Stimulated activated CD8-positive, alpha-beta memory T cell treated with anti-CD3 and anti-CD28 coated beads, Interleukin-12 subunit alpha, Interleukin-12 subunit beta, amount 100 ng/mL, for 1 hour (primary cell): ENCODE measurements around the gene KRT25.
"Not testable (repeated sequence)": the region's sequence is repeated elsewhere in the genome, so short reads cannot be mapped to it uniquely, and the experiment has no call there.

Experiments
- DNase-seq: peaks from one replicate; pipeline ENCODE4 v3.0.0-alpha.2; 2020; ENCODE audit warnings: low read depth

The KRT25 gene

GRCh38 chr17:40753804-40754203 is 1.3 kb downstream of the KRT25 start:
- DNase-seq = no peak

GRCh38 chr17:40751065-40751464 is 4.1 kb downstream of the KRT25 start:
- no peak for DNase-seq

- no peak for DNase-seq
Observed at GRCh38 chr17:40750391-40750790, 4.7 kb downstream of the KRT25 start.

- not testable (repeated sequence) for DNase-seq
Observed at GRCh38 chr17:40748666-40749065, 6.5 kb downstream of the KRT25 start.

- DNase-seq = no peak
Observed at GRCh38 chr17:40738553-40738952, 16.6 kb downstream of the KRT25 start.

- DNase-seq = no peak
Observed at GRCh38 chr17:40735016-40735415, 20.1 kb downstream of the KRT25 start.

GRCh38 chr17:40734018-40734417 is 21.1 kb downstream of the KRT25 start:
- no peak for DNase-seq

GRCh38 chr17:40730970-40731369 is 24.2 kb downstream of the KRT25 start:
- DNase-seq = no peak

GRCh38 chr17:40727447-40728231 is 27.5 kb downstream of the KRT25 start:
- DNase-seq = no peak

GRCh38 chr17:40726919-40727318 is 28.2 kb downstream of the KRT25 start:
- no peak for DNase-seq

- no peak for DNase-seq
Observed at GRCh38 chr17:40724656-40725055, 30.5 kb downstream of the KRT25 start.

- DNase-seq = no peak
Observed at GRCh38 chr17:40722241-40722640, 32.9 kb downstream of the KRT25 start.

GRCh38 chr17:40720899-40721298 is 34.2 kb downstream of the KRT25 start:
- no peak for DNase-seq

GRCh38 chr17:40718930-40719329 is 36.2 kb downstream of the KRT25 start:
- DNase-seq = no peak

- no peak for DNase-seq
Observed at GRCh38 chr17:40717776-40718175, 37.4 kb downstream of the KRT25 start.

- no peak for DNase-seq
Observed at GRCh38 chr17:40714473-40714872, 40.7 kb downstream of the KRT25 start.

- no peak for DNase-seq
Observed at GRCh38 chr17:40707745-40708144, 47.4 kb downstream of the KRT25 start.

- no peak for DNase-seq
Observed at GRCh38 chr17:40705584-40705983, 49.5 kb downstream of the KRT25 start.

GRCh38 chr17:40703652-40704051 is 51.5 kb downstream of the KRT25 start, which contains the start of gene KRT24:
KRT24 (minus strand) TSS chr17:40703752; CDS start chr17:40703693, 59 bp downstream.
- DNase-seq = no peak

GRCh38 chr17:40702271-40702670 is 52.9 kb downstream of the KRT25 start:
- no peak for DNase-seq

- DNase-seq = no peak
Observed at GRCh38 chr17:40699853-40700252, 55.3 kb downstream of the KRT25 start.

GRCh38 chr17:40699371-40699770 is 55.8 kb downstream of the KRT25 start:
- no peak for DNase-seq
